GM12878 (cell line): ENCODE data around the gene TSHZ2. TPM values are rescaled to one million over a fixed set of nuclear protein-coding genes. Genes with fewer than 3 reads are reported as not detected.
A peak's percentile ranks its signal among the peaks of the same experiment; 100 is the strongest.

ENCODE experiments used
- ATAC-seq: fragments of 200-7000 bp; cut with Tn5 transposase; 3 replicates; pipeline ENCODE4 v1.9.1; 2020; ENCODE audit warnings: mild to moderate bottlenecking, moderate library complexity
- BruUV-seq: library from RNA; stranded (reverse); fragments of 400-500 nt; replicated peaks from 2 replicates; lab custom pipeline; 2021; lab: Mats Ljungman, UMichigan
- CTCF ChIA-PET: fragments of 300-600 bp; sonication (Branson Sonifier 250); formaldehyde crosslinking; extraction: SDS; loops from one replicate; lab custom pipeline; 2021; ENCODE audit warnings: inconsistent platforms; lab: Yijun Ruan, JAX
- POLR2A ChIA-PET: fragments of 350-600 bp; formaldehyde crosslinking; extraction: SDS; loops from one replicate; lab custom pipeline; 2021; ENCODE audit warnings: inconsistent platforms; lab: Charles Lee
- RAD21 ChIA-PET: fragments of 300-600 bp; sonication (Branson Sonifier 250); formaldehyde crosslinking; loops from one replicate; lab custom pipeline; 2023; ENCODE audit warnings: antibody characterized with exemption; ENCODE audit not compliant: unreplicated experiment; lab: Charles Lee
- SMC1A ChIA-PET: fragments of 300-600 bp; sonication (Branson Sonifier 250); formaldehyde crosslinking; loops from one replicate; lab custom pipeline; 2023; ENCODE audit not compliant: unreplicated experiment, uncharacterized antibody; lab: Charles Lee
- DNase-seq: peaks from one replicate; pipeline ENCODE4 v3.0.0-alpha.2; 2011; ENCODE audit warnings: low read depth, low spot score
- FAIRE-seq: peaks from 3 replicates; lab custom pipeline; 2011; peaks lifted over from hg19 to GRCh38; lab: Jason Lieb, UNC
- H2AFZ ChIP-seq: 2 replicates; pipeline ENCODE4 v1.6.0; 2011; ENCODE audit warnings: low read depth, low read length, control low read depth; ENCODE audit not compliant: control insufficient read depth
- H3K27ac ChIP-seq: 2 replicates; pipeline ENCODE4 v1.5.1; 2011; ENCODE audit warnings: control low read depth; ENCODE audit not compliant: control insufficient read depth, insufficient read depth
- H3K27me3 ChIP-seq, 2 experiments: replicated peaks in 1 of 2; 2 replicates each; pipeline versions ENCODE4 v1.6.0 to v1.6.1; 2011; ENCODE audit warnings: low read length in 1 of 2; ENCODE audit not compliant: control insufficient read depth in 2 of 2, insufficient read depth in 2 of 2
- H3K36me3 ChIP-seq, 2 experiments: 2 replicates each; pipeline ENCODE4 v1.5.1; 2011; ENCODE audit warnings: low read length in 1 of 2; ENCODE audit not compliant: control insufficient read depth in 2 of 2, insufficient read depth in 2 of 2
- H3K4me1 ChIP-seq: 2 replicates; pipeline ENCODE4 v1.6.1; 2011; ENCODE audit warnings: mild to moderate bottlenecking, low read length, moderate library complexity, mixed read lengths; ENCODE audit not compliant: control insufficient read depth, insufficient read depth
- H3K4me2 ChIP-seq: 2 replicates; pipeline ENCODE4 v1.6.0; 2011; ENCODE audit warnings: control low read depth; ENCODE audit not compliant: control insufficient read depth, insufficient read depth
- H3K4me3 ChIP-seq: fragments of 200-600 bp; sonication (generic); 2 replicates; pipeline ENCODE4 v1.5.1; 2016
- H3K79me2 ChIP-seq: 2 replicates; pipeline ENCODE4 v1.6.0; 2011; ENCODE audit warnings: low read length; ENCODE audit not compliant: control insufficient read depth, insufficient read depth
- H3K9ac ChIP-seq: 2 replicates; pipeline ENCODE4 v1.8.0; 2011; ENCODE audit warnings: low read length, control low read depth, mixed read lengths; ENCODE audit not compliant: control insufficient read depth, insufficient read depth
- H3K9me3 ChIP-seq: replicated peaks from 3 replicates; pipeline ENCODE4 v1.5.1; 2011; ENCODE audit warnings: mild to moderate bottlenecking, low read length; ENCODE audit not compliant: control insufficient read depth, insufficient read depth
- H4K20me1 ChIP-seq: 2 replicates; pipeline ENCODE4 v1.6.0; 2011; ENCODE audit not compliant: control insufficient read depth, insufficient read depth
- CTCF ChIP-seq, 3 experiments: IDR thresholded peaks in 2 of 3; conservative IDR thresholded peaks in 1 of 3; 2 replicates each; pipeline ENCODE4 v1.5.1; 2011; ENCODE audit warnings: low read depth in 3 of 3, low read length in 3 of 3, mild to moderate bottlenecking in 3 of 3, control low read depth in 2 of 3, moderate library complexity in 2 of 3, inconsistent platforms in 1 of 3, mixed read lengths in 1 of 3; ENCODE audit not compliant: control insufficient read depth in 2 of 3, insufficient read depth in 1 of 3; ENCODE audit errors: extremely low read depth in 1 of 3
- NKRF ChIP-seq: fragments of 450-650 bp; conservative IDR thresholded peaks from 2 replicates; pipeline ENCODE4 v1.6.1; 2017; ENCODE audit warnings: mild to moderate bottlenecking, moderate library complexity
- RAD21 ChIP-seq: IDR thresholded peaks from 2 replicates; pipeline ENCODE4 v1.6.1; 2011; ENCODE audit warnings: mild to moderate bottlenecking, low read depth, low read length, moderate library complexity; ENCODE audit not compliant: insufficient read depth
- ZNF622 ChIP-seq: fragments of 450-650 bp; IDR thresholded peaks from 2 replicates; pipeline ENCODE4 v1.6.1; 2017; ENCODE audit warnings: mild to moderate bottlenecking, inconsistent platforms
- WGBS: methylation state at CpG from one replicate; pipeline ENCODE4 v1.1.6; 2016; ENCODE audit warnings: low lambda C conversion rate; ENCODE audit not compliant: insufficient replicate concordance, insufficient coverage; ENCODE audit errors: missing lambda C conversion rate; 5-methylcytosine and 5-hydroxymethylcytosine counted together
- in situ Hi-C: fragments of 300-500 bp; cut with MboI; formaldehyde crosslinking; loops from 9 replicates; pipeline ENCODE4 v1.14.3; 2018; ENCODE audit warnings: mixed read lengths
- intact Hi-C: fragments of 100-400 bp; cut with micrococcal nuclease; formaldehyde crosslinking; loops from one replicate; pipeline ENCODE4 v1.14.2; 2022; ENCODE audit not compliant: unreplicated experiment
- polyA plus RNA-seq, 11 experiments: library from polyadenylated mRNA; depleted of rRNA in 4 of 11; unstranded in 6 of 11; stranded (reverse) in 5 of 11; fragments of >200 nt; fragmentation: Nextera tagmentation in 4 of 11; fragmentation: Illumina TruSeq in 1 of 11; extraction: Ambion mirVana in 4 of 11; extraction: Trizol in 1 of 11; gene quantifications; 1 replicate in 1 of 11; 2 replicates in 10 of 11; pipeline versions ENCODE4 v1.2.1 to v1.2.3, GENCODE V29; 2011 to 2016; ENCODE audit warnings: inconsistent platforms in 2 of 11, missing spikeins in 2 of 11, low read depth in 1 of 11
- total RNA-seq, 4 experiments: library from RNA; depleted of rRNA in 3 of 4; stranded (reverse); fragments of >200 nt in 3 of 4; fragmentation: Illumina TruSeq in 1 of 4; extraction: Trizol in 1 of 4; gene quantifications; 2 replicates each; pipeline versions ENCODE4 v1.2.1 to v1.2.3, GENCODE V29; 2013 to 2021

Gene TSHZ2
- total and polyA plus RNA-seq, 10 of the 15 experiments (the other 5 are each of a cell fraction or from before 2014, with no cell fraction given): 0.01 to 0.86 (median 0.13) TPM; not detected in 2

- RAD21 ChIA-PET: interaction anchor here (0.8 to 2.4 kb wide), 3 partner anchors 27 to 281 kb away, joined by 3 to 12 read pairs (median 3); no protein-coding TSS in a partner anchor
- FAIRE-seq (no peak), ATAC-seq (no peak), DNase-seq (no peak)
- Histone ChIP-seq H3K27ac (no peak overlapping the region), H3K79me2 (no peaks in the 10 kb centered on the region), H3K4me1 (no peaks in the 10 kb centered on the region), H2AFZ (no peak overlapping the region), H3K9ac (no peak overlapping the region), H3K27me3 (no peaks in the 10 kb centered on the region), H3K36me3 (no peaks in the 10 kb centered on the region), H3K4me2 (no peak overlapping the region), H4K20me1 (no peaks in the 10 kb centered on the region), H3K9me3 (no peaks in the 10 kb centered on the region), H3K4me3 (no peak overlapping the region)
- BruUV-seq: no TSS peak
- SMC1A ChIA-PET: interaction anchor here (1.3 to 6.0 kb wide), 4 partner anchors 15 to 46 kb away, joined by 3 to 28 read pairs (median 4); no protein-coding TSS in a partner anchor
- in situ Hi-C loops: no loop called here
- intact Hi-C loops: no loop called here
- 52% methylated on average over 6 of the region's 6 CpGs for WGBS
- CTCF ChIA-PET: interaction anchor here (0.8 to 1.5 kb wide), 3 partner anchors 23 to 178 kb away, joined by 3 read pairs; no protein-coding TSS in a partner anchor
- TF ChIP-seq ZNF622: no peak
- POLR2A ChIA-PET: no interaction called here
These were observed 56.3 kb downstream of the TSHZ2 start for GRCh38 chr20:53028337-53029007.

GRCh38 chr20:53030061-53030460 is 57.9 kb downstream of the TSHZ2 start:
- ChIA-PET SMC1A (interaction anchor here (0.6 to 6.0 kb wide), 9 partner anchors 19 to 67 kb away, joined by 3 to 28 read pairs (median 3); no protein-coding TSS in a partner anchor), CTCF (interaction anchor here (0.7 to 1.6 kb wide), 8 partner anchors 8 to 282 kb away, joined by 3 to 4 read pairs (median 3); no protein-coding TSS in a partner anchor)
- Histone ChIP-seq H3K9ac (no peak overlapping the region), H3K4me3 (no peak overlapping the region), H3K4me2 (no peak overlapping the region), H2AFZ (no peak overlapping the region), H3K27me3 (no peaks in the 10 kb centered on the region)
- intact Hi-C loops: no loop called here
- BruUV-seq: no TSS peak
- FAIRE-seq: no peak
- TF ChIP-seq CTCF (IDR thresholded peaks at IDR 0.05 in 2 of 3, conservative IDR thresholded peaks at IDR 0.05 in 1 of 3; ENCODE audit: control insufficient read depth in 2 of 3, extremely low read depth in 1 of 3, insufficient read depth in 1 of 3, low read depth in 3 of 3, low read length in 3 of 3): peak in 1 of 3 experiments; percentile 23; a peak in 1 of 6 replicates
- TF ChIP-seq RAD21: 0 out of 2 replicates have a peak, but pooled peaks have one; percentile 20
- TF ChIP-seq NKRF: no peak
- TF ChIP-seq, all 136 proteins: peak for 2
- 36% methylated on average over 3 of the region's 3 CpGs for WGBS
- no peak for DNase-seq
- in situ Hi-C loops: no loop called here
- ATAC-seq: peak; percentile 24; the same call in 2 of the 3 replicates
- Histone ChIP-seq H3K9me3 (no peaks in the 10 kb centered on the region), H3K79me2 (no peaks in the 10 kb centered on the region), H4K20me1 (no peaks in the 10 kb centered on the region), H3K4me1 (no peaks in the 10 kb centered on the region), H3K36me3 (no peaks in the 10 kb centered on the region), H3K27ac (no peak overlapping the region)
- RAD21 ChIA-PET: interaction anchor here (0.7 to 2.4 kb wide), 3 partner anchors 28 to 188 kb away, joined by 3 to 12 read pairs (median 4); no protein-coding TSS in a partner anchor
- POLR2A ChIA-PET: interaction anchor here (1.1 kb wide), 1 partner anchor 55 kb away, joined by 3 read pairs; no protein-coding TSS in a partner anchor
